HUES64 (cell line): ENCODE data around the gene TMEM263. TPM values are rescaled to one million over a fixed set of nuclear protein-coding genes. Genes with fewer than 3 reads are reported as not detected.

ENCODE experiments used
- H3K27ac ChIP-seq: 2 replicates; pipeline ENCODE4 v1.7.0; 2013; ENCODE audit warnings: low read depth, low read length, inconsistent platforms
- H3K27me3 ChIP-seq: 2 replicates; pipeline ENCODE4 v1.6.1; 2013; ENCODE audit warnings: mild to moderate bottlenecking, low read length; ENCODE audit not compliant: insufficient read depth
- H3K36me3 ChIP-seq: 2 replicates; pipeline ENCODE4 v1.6.1; 2013; ENCODE audit warnings: mild to moderate bottlenecking, low read length; ENCODE audit not compliant: insufficient read depth
- H3K4me1 ChIP-seq: 2 replicates; pipeline ENCODE4 v1.6.1; 2013; ENCODE audit warnings: mild to moderate bottlenecking, low read length, moderate library complexity; ENCODE audit not compliant: insufficient read depth
- H3K4me3 ChIP-seq: 2 replicates; pipeline ENCODE4 v1.5.1; 2013; ENCODE audit warnings: mild to moderate bottlenecking, low read length, moderate library complexity
- H3K9ac ChIP-seq: 2 replicates; pipeline ENCODE4 v1.6.1; 2013; ENCODE audit warnings: mild to moderate bottlenecking, low read depth, low read length
- H3K9me3 ChIP-seq: 2 replicates; pipeline ENCODE4 v1.6.1; 2013; ENCODE audit warnings: low read depth, low read length; ENCODE audit not compliant: insufficient read depth
- WGBS: fragments of 150-250, 120-280 bp; methylation state at CpG from one replicate; pipeline ENCODE4 v1.1.7; 2013; ENCODE audit warnings: missing lambda C conversion rate; 5-methylcytosine and 5-hydroxymethylcytosine counted together
- polyA plus RNA-seq, 2 experiments: library from polyadenylated mRNA; stranded (reverse); fragments of 50-300 nt; gene quantifications; one replicate each; pipeline ENCODE4 v1.2.3, GENCODE V29; 2013

The TMEM263 gene
- polyA plus RNA-seq (2013, experiment 1 of 2): 8.7 TPM
- polyA plus RNA-seq (2013, experiment 2 of 2): 12.4 TPM

- Histone ChIP-seq H3K27me3 (peaks cover 14% of the 10 kb centered on the region), H3K36me3 (0 out of 2 replicates have a peak, but pooled peaks cover 2% of the 10 kb centered on the region), H3K4me3 (peak within 1 kb of the TSS; percentile 94), H3K9me3 (no peaks in the 10 kb centered on the region), H3K4me1 (peaks cover 5% of the 10 kb centered on the region; the same call in 1 of the 2 replicates), H3K9ac (peak within 1 kb of the TSS; percentile 93), H3K27ac (peak within 1 kb of the TSS; percentile 94; the same call in 1 of the 2 replicates)
- under 1% methylated on average over 88 of the region's 88 CpGs for WGBS
These were observed at the start of gene TMEM263 for GRCh38 chr12:106955377-106956047. Gene TMEM263 (plus strand): TSS chr12:106955907. CDS start chr12:106967117, 11,210 bp downstream.

GRCh38 chr12:106906715-106907114 is 49.0 kb upstream of the TMEM263 start:
- Histone ChIP-seq H3K36me3 (no peaks in the 10 kb centered on the region), H3K4me3 (no peak overlapping the region), H3K9ac (no peak overlapping the region), H3K4me1 (peaks cover 5% of the 10 kb centered on the region; the same call in 1 of the 2 replicates), H3K27ac (no peak overlapping the region), H3K9me3 (no peaks in the 10 kb centered on the region), H3K27me3 (peaks cover 28% of the 10 kb centered on the region)
- WGBS: 98% methylated on average over 2 of the region's 2 CpGs

- no peak overlapping the region for H3K27ac ChIP-seq
- no peaks in the 10 kb centered on the region for H3K9me3 ChIP-seq
- H3K27me3 ChIP-seq: peaks cover 21% of the 10 kb centered on the region
- H3K36me3 ChIP-seq: no peaks in the 10 kb centered on the region
- H3K4me3 ChIP-seq: no peak overlapping the region
- WGBS: 76% methylated on average over 5 of the region's 5 CpGs
- H3K9ac ChIP-seq: no peak overlapping the region
- H3K4me1 ChIP-seq: peaks cover 5% of the 10 kb centered on the region; the same call in 1 of the 2 replicates
These were observed 48.3 kb upstream of the TMEM263 start for GRCh38 chr12:106907411-106907810.

GRCh38 chr12:106907846-106908245 is 47.9 kb upstream of the TMEM263 start:
- peaks cover 17% of the 10 kb centered on the region for H3K27me3 ChIP-seq
- H3K9me3 ChIP-seq: no peaks in the 10 kb centered on the region
- WGBS: 84% methylated on average over 4 of the region's 4 CpGs
- H3K4me1 ChIP-seq: peaks cover 5% of the 10 kb centered on the region; the same call in 1 of the 2 replicates
- H3K27ac ChIP-seq: no peak overlapping the region
- no peak overlapping the region for H3K4me3 ChIP-seq
- H3K9ac ChIP-seq: no peak overlapping the region
- H3K36me3 ChIP-seq: no peaks in the 10 kb centered on the region

GRCh38 chr12:106908561-106908960 is 47.1 kb upstream of the TMEM263 start:
- 94% methylated on average over 3 of the region's 3 CpGs for WGBS

GRCh38 chr12:106910202-106910601 is 45.5 kb upstream of the TMEM263 start:
- Histone ChIP-seq H3K9ac (no peak overlapping the region), H3K4me3 (no peak overlapping the region), H3K4me1 (no peaks in the 10 kb centered on the region), H3K27ac (no peak overlapping the region), H3K9me3 (no peaks in the 10 kb centered on the region), H3K36me3 (no peaks in the 10 kb centered on the region), H3K27me3 (no peaks in the 10 kb centered on the region)
- 100% methylated on average over 1 of the region's 1 CpG for WGBS

More at GRCh38 chr12:106908561-106908960, 47.1 kb upstream of the TMEM263 start:
- H3K4me3 ChIP-seq: no peak overlapping the region
- H3K9ac ChIP-seq: no peak overlapping the region
- H3K27ac ChIP-seq: no peak overlapping the region
- peaks cover 10% of the 10 kb centered on the region; the same call in 1 of the 2 replicates for H3K27me3 ChIP-seq
- no peaks in the 10 kb centered on the region for H3K4me1 ChIP-seq
- H3K9me3 ChIP-seq: no peaks in the 10 kb centered on the region
- no peaks in the 10 kb centered on the region for H3K36me3 ChIP-seq

- 81% methylated on average over 6 of the region's 6 CpGs for WGBS
- H3K27me3 ChIP-seq: no peaks in the 10 kb centered on the region
These were observed 44.1 kb upstream of the TMEM263 start for GRCh38 chr12:106911581-106911980.

GRCh38 chr12:106913456-106913855 is 42.3 kb upstream of the TMEM263 start:
- Histone ChIP-seq H3K9ac (no peak overlapping the region), H3K9me3 (no peaks in the 10 kb centered on the region), H3K36me3 (no peaks in the 10 kb centered on the region), H3K27ac (no peak overlapping the region), H3K4me1 (peaks cover 15% of the 10 kb centered on the region), H3K27me3 (no peaks in the 10 kb centered on the region), H3K4me3 (no peak overlapping the region)
- 95% methylated on average over 10 of the region's 10 CpGs for WGBS

More at GRCh38 chr12:106911581-106911980, 44.1 kb upstream of the TMEM263 start:
- Histone ChIP-seq H3K27ac (no peak overlapping the region), H3K9ac (no peak overlapping the region), H3K9me3 (no peaks in the 10 kb centered on the region), H3K36me3 (no peaks in the 10 kb centered on the region), H3K4me3 (no peak overlapping the region), H3K4me1 (no peaks in the 10 kb centered on the region)

GRCh38 chr12:106914796-106915634 is 40.7 kb upstream of the TMEM263 start:
- Histone ChIP-seq H3K9ac (no peak overlapping the region), H3K27ac (no peak overlapping the region), H3K36me3 (no peaks in the 10 kb centered on the region), H3K27me3 (no peaks in the 10 kb centered on the region), H3K4me1 (peaks cover 27% of the 10 kb centered on the region), H3K9me3 (no peaks in the 10 kb centered on the region), H3K4me3 (no peak overlapping the region)
- WGBS: 93% methylated on average over 3 of the region's 3 CpGs

- no peak overlapping the region for H3K9ac ChIP-seq
- H3K4me3 ChIP-seq: no peak overlapping the region
- peaks cover 27% of the 10 kb centered on the region for H3K4me1 ChIP-seq
- no peak overlapping the region for H3K27ac ChIP-seq
- WGBS: 83% methylated on average over 5 of the region's 5 CpGs
- H3K36me3 ChIP-seq: no peaks in the 10 kb centered on the region
- H3K9me3 ChIP-seq: no peaks in the 10 kb centered on the region
- no peaks in the 10 kb centered on the region for H3K27me3 ChIP-seq
These were observed 40.1 kb upstream of the TMEM263 start for GRCh38 chr12:106915635-106916026.

- WGBS: 60% methylated on average over 7 of the region's 7 CpGs
- no peaks in the 10 kb centered on the region for H3K27me3 ChIP-seq
- H3K27ac ChIP-seq: 0 out of 2 replicates have a peak overlapping the region, but pooled peaks have one; percentile 22
- H3K4me1 ChIP-seq: peaks cover 27% of the 10 kb centered on the region
- no peak overlapping the region for H3K4me3 ChIP-seq
- H3K9ac ChIP-seq: no peak overlapping the region
- no peaks in the 10 kb centered on the region for H3K9me3 ChIP-seq
- H3K36me3 ChIP-seq: no peaks in the 10 kb centered on the region
These were observed 38.2 kb upstream of the TMEM263 start for GRCh38 chr12:106917503-106917902.
